Activated CD4-positive, CD25-positive, alpha-beta regulatory T cell treated with anti-CD3 and anti-CD28 coated beads, Interleukin-2, amount 50 U/mL, for 16 hours (primary cell): ENCODE results near the gene GRPR.
"Not testable (repeated sequence)": the region's sequence is repeated elsewhere in the genome, so short reads cannot be mapped to it uniquely, and the experiment has no call there.

Experiments used
- DNase-seq: peaks from one replicate; pipeline ENCODE4 v3.0.0-alpha.2; 2020; ENCODE audit warnings: low read depth, low spot score

The GRPR gene

GRCh38 chrX:16177260-16177659 lies 53.9 kb downstream of the GRPR start:
- no peak for DNase-seq

DNA sequence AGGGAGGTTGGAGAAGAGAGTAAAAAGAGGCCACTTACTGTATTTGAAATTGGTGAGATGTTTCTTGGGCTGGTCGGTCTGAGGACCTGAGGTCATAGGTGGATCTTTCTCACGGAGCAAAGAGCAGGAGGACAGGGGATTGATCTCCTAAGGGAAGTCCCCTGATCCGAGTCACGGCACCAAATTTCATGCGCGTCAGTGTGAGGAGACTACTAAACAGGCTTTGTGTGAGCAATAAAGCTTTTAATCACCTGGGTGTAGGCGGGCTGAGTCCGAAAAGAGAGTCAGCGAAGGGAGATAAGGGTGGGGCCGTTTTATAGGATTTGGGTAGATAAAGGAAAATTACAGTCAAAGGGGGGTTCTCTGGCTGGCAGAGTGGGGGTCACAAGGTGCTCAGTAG lies 60.5 kb downstream of the GRPR start:
- not testable (repeated sequence) for DNase-seq

- DNase-seq, result no peak
These were observed 62.4 kb downstream of the GRPR start for GRCh38 chrX:16185725-16186136.

- no peak for DNase-seq
These were observed 63.1 kb downstream of the GRPR start for GRCh38 chrX:16186380-16187007.

- no peak for DNase-seq
These were observed 63.8 kb downstream of the GRPR start for GRCh38 chrX:16187024-16187760.

DNA sequence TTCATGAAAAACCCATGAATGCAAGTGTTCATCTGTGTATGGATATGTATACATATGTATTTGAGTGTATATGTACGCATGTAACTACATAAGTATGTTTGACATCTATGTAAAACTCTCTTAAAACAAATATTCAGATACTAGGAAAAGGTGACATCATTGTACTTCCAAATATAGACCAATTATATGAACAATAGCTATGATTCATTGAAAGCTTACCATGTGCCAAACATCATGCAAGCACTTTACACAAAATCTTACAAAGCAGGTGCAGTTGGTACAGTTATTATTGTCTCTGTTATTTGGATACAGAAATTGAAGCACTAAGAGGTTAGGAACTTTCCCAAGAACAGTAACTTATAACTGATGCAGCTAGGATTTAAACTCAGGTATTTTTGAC lies 65.3 kb downstream of the GRPR start:
- DNase-seq, result no peak

GRCh38 chrX:16191605-16192004 lies 68.2 kb downstream of the GRPR start:
- no peak for DNase-seq

- no peak for DNase-seq
These were observed 73.5 kb downstream of the GRPR start for GRCh38 chrX:16196829-16197228.

DNA sequence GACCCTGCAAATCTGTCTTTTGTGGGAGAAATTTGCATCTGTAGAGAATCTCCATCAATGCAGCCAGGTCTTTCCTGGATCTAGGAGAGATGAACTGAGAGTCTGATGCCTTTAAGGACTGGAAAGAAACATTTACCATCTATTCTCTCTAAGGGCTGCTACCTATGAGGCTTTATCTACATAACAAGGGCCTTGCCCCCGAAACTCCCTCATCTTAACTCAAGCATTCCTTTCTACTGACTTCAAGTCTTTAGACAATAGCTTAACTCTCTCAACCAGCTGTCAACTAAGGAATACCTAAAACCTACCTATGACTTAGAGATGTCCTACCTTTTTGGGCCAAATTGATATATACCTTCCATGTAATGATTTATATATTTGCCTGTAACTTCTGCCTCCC lies 76.0 kb downstream of the GRPR start:
- no peak for DNase-seq

GRCh38 chrX:16202943-16203342 lies 79.6 kb downstream of the GRPR start:
- no peak for DNase-seq
